ENCODE results near the gene MCUB. TPM values are rescaled to one million over a fixed set of nuclear protein-coding genes. Genes with fewer than 3 reads are reported as not detected.
"Not testable (repeated sequence)": the region's sequence is repeated elsewhere in the genome, so short reads cannot be mapped to it uniquely, and the experiment has no call there.

The MCUB gene
- total and polyA plus RNA-seq, 7 donors, result 0.73 to 2.8 (median 1.5) TPM

- no peaks in the 10 kb centered on the region for H3K9me3 ChIP-seq
- ATAC-seq (no peak), DNase-seq (no peak)
- no peaks in the 10 kb centered on the region for H3K4me1 ChIP-seq
- intact Hi-C loops (cut with DNase I), result no loop called here
- H3K27me3 ChIP-seq (ENCODE audit: insufficient read depth in 3 of 3, low read length in 2 of 3), result no peaks in the 10 kb centered on the region
- H3K36me3 ChIP-seq (ENCODE audit: insufficient read depth in 1 of 2, low read depth in 1 of 2), result no peaks in the 10 kb centered on the region
- H3K27ac ChIP-seq, result no peak overlapping the region
- TF ChIP-seq CTCF (IDR thresholded peaks at IDR 0.05), result no peak
- no peak overlapping the region for H3K4me3 ChIP-seq
Measured at GRCh38 chr4:109672169-109672930, 112.3 kb downstream of the MCUB start.

- Histone ChIP-seq H3K27me3 (ENCODE audit: insufficient read depth in 3 of 3, low read length in 2 of 3) (no peaks in the 10 kb centered on the region), H3K9me3 (no peaks in the 10 kb centered on the region), H3K4me1 (no peaks in the 10 kb centered on the region), H3K27ac (no peak overlapping the region), H3K36me3 (ENCODE audit: insufficient read depth in 1 of 2, low read depth in 1 of 2) (no peaks in the 10 kb centered on the region), H3K4me3 (no peak overlapping the region)
- no peak for DNase-seq
- 96 to 100% (median 100%) methylated on average over 1 of the region's 1 CpG for WGBS, 3 donors
- ATAC-seq, result no peak
- intact Hi-C loops (cut with DNase I), result no loop called here
- no peak for TF ChIP-seq CTCF (IDR thresholded peaks at IDR 0.05)
Measured at GRCh38 chr4:109673303-109673702, 113.3 kb downstream of the MCUB start.

GRCh38 chr4:109675181-109675580 lies 115.1 kb downstream of the MCUB start:
- no peaks in the 10 kb centered on the region for H3K9me3 ChIP-seq
- no peak overlapping the region for H3K4me3 ChIP-seq
- no peaks in the 10 kb centered on the region for H3K27me3 ChIP-seq (ENCODE audit: insufficient read depth in 3 of 3, low read length in 2 of 3)
- intact Hi-C loops (cut with DNase I), result no loop called here
- no peaks in the 10 kb centered on the region for H3K4me1 ChIP-seq
- H3K36me3 ChIP-seq (ENCODE audit: insufficient read depth in 1 of 2, low read depth in 1 of 2), result no peaks in the 10 kb centered on the region
- 90 to 98% (median 94%) methylated on average over 3 of the region's 3 CpGs for WGBS, 3 donors
- ATAC-seq, result no peak
- no peak for TF ChIP-seq CTCF (IDR thresholded peaks at IDR 0.05)
- no peak overlapping the region for H3K27ac ChIP-seq
- no peak for DNase-seq

GRCh38 chr4:109675843-109676242 lies 115.8 kb downstream of the MCUB start:
- DNase-seq (no peak), ATAC-seq (no peak)
- Histone ChIP-seq H3K4me3 (no peak overlapping the region), H3K36me3 (ENCODE audit: insufficient read depth in 1 of 2, low read depth in 1 of 2) (no peaks in the 10 kb centered on the region), H3K4me1 (no peaks in the 10 kb centered on the region), H3K27ac (no peak overlapping the region), H3K27me3 (ENCODE audit: insufficient read depth in 3 of 3, low read length in 2 of 3) (no peaks in the 10 kb centered on the region), H3K9me3 (no peaks in the 10 kb centered on the region)
- 92 to 100% (median 94%) methylated on average over 1 of the region's 1 CpG for WGBS, 3 donors
- TF ChIP-seq CTCF (IDR thresholded peaks at IDR 0.05), result no peak
- intact Hi-C loops (cut with DNase I), result no loop called here

GRCh38 chr4:109676886-109677285 lies 116.8 kb downstream of the MCUB start:
- intact Hi-C loops (cut with DNase I), result no loop called here
- Histone ChIP-seq H3K4me3 (no peak overlapping the region), H3K4me1 (no peaks in the 10 kb centered on the region), H3K9me3 (no peaks in the 10 kb centered on the region), H3K27ac (no peak overlapping the region), H3K36me3 (ENCODE audit: insufficient read depth in 1 of 2, low read depth in 1 of 2) (no peaks in the 10 kb centered on the region), H3K27me3 (ENCODE audit: insufficient read depth in 3 of 3, low read length in 2 of 3) (no peaks in the 10 kb centered on the region)
- no peak for TF ChIP-seq CTCF (IDR thresholded peaks at IDR 0.05)
- DNase-seq (no peak), ATAC-seq (no peak)
- WGBS, 3 donors, result 91 to 93% (median 91%) methylated on average over 1 of the region's 1 CpG

- H3K4me1 ChIP-seq; H3K36me3 ChIP-seq (ENCODE audit: insufficient read depth in 1 of 2, low read depth in 1 of 2); H3K4me3 ChIP-seq; H3K27ac ChIP-seq; ATAC-seq; intact Hi-C loops (cut with DNase I); DNase-seq; H3K27me3 ChIP-seq (ENCODE audit: insufficient read depth in 3 of 3, low read length in 2 of 3); H3K9me3 ChIP-seq: not testable (repeated sequence)
- WGBS, 3 donors, result 96 to 99% (median 96%) methylated on average over 22 to 28 of the region's 28 CpGs
Measured at GRCh38 chr4:109678472-109678871, 118.4 kb downstream of the MCUB start.

GRCh38 chr4:109678925-109679324 lies 118.9 kb downstream of the MCUB start:
- intact Hi-C loops (cut with DNase I); DNase-seq: not testable (repeated sequence)

More at GRCh38 chr4:109678925-109679324, 118.9 kb downstream of the MCUB start:
- not testable (repeated sequence) for H3K27me3 ChIP-seq (ENCODE audit: insufficient read depth in 3 of 3, low read length in 2 of 3); H3K4me1 ChIP-seq; H3K9me3 ChIP-seq; H3K4me3 ChIP-seq; ATAC-seq; H3K27ac ChIP-seq; H3K36me3 ChIP-seq (ENCODE audit: insufficient read depth in 1 of 2, low read depth in 1 of 2)
- WGBS, 3 donors, result 96 to 99% (median 98%) methylated on average over 12 to 14 of the region's 14 CpGs
